Stomach (tissue), 9 donors: ENCODE measurements around the gene LMNTD2. TPM values are rescaled to one million over a fixed set of nuclear protein-coding genes. Genes with fewer than 3 reads are reported as not detected.

Source experiments
- DNase-seq, 2 donors: peaks; one replicate each; pipeline versions ENCODE4 v3.0.0 to v3.0.0-alpha.2; 2013 to 2019
- H3K27ac ChIP-seq, 5 donors: fragments of 200-600 bp in 4 of 5; sonication (generic) in 4 of 5; one replicate each; pipeline ENCODE4 v1.5.1; 2013 to 2019; ENCODE audit warnings: mild to moderate bottlenecking in 1 of 5, moderate library complexity in 1 of 5
- H3K27me3 ChIP-seq, 3 donors: fragments of 200-600 bp; sonication (generic); one replicate each; pipeline ENCODE4 v1.5.1; 2017 to 2019; ENCODE audit warnings: mixed run types in 1 of 3
- H3K36me3 ChIP-seq, 4 donors: fragments of 200-600 bp; sonication (generic); 1 replicate in 3 of 4; 2 replicates in 1 of 4; pipeline ENCODE4 v1.5.1; 2016 to 2019
- H3K4me1 ChIP-seq, 4 donors: fragments of 200-600 bp; sonication (generic); one replicate each; pipeline ENCODE4 v1.5.1; 2016 to 2019
- H3K4me3 ChIP-seq, 4 donors: fragments of 200-600 bp; sonication (generic) in 3 of 4; one replicate each; pipeline ENCODE4 v1.5.1; 2016 to 2019; ENCODE audit warnings: mild to moderate bottlenecking in 1 of 4
- H3K9me3 ChIP-seq, 4 donors: fragments of 200-600 bp; sonication (generic); one replicate each; pipeline ENCODE4 v1.5.1; 2016 to 2019
- CTCF ChIP-seq, 7 experiments: fragments of 450-650 bp in 4 of 7; fragments of 200-600 bp in 3 of 7; sonication (generic) in 3 of 7; IDR thresholded peaks; one replicate each; pipeline ENCODE4 v1.5.1; 2016 to 2019; ENCODE audit warnings: antibody characterized with exemption in 7 of 7, control low read depth in 2 of 7, mild to moderate bottlenecking in 1 of 7
- EP300 ChIP-seq: sonication (generic); formaldehyde crosslinking; IDR thresholded peaks from one replicate; pipeline ENCODE4 v1.6.1; 2017; ENCODE audit warnings: antibody characterized with exemption
- POLR2A ChIP-seq, 4 donors: fragments of 450-650 bp; IDR thresholded peaks; one replicate each; pipeline ENCODE4 v1.6.1; 2016; ENCODE audit warnings: antibody characterized with exemption in 4 of 4, control low read depth in 2 of 4, mild to moderate bottlenecking in 1 of 4, moderate library complexity in 1 of 4
- POLR2AphosphoS5 ChIP-seq, 3 donors: sonication (generic); formaldehyde crosslinking; IDR thresholded peaks; one replicate each; pipeline ENCODE4 v1.6.1; 2016; ENCODE audit warnings: antibody characterized with exemption in 3 of 3
- WGBS, 5 donors: extraction: QIAGEN DNeasy Blood & Tissue Kit in 3 of 5; methylation state at CpG; one replicate each; pipeline versions ENCODE4 v1.1.5 to v1.1.7; 2013 to 2018; 5-methylcytosine and 5-hydroxymethylcytosine counted together
- intact Hi-C: fragments of 100-400 bp; cut with DNase I; formaldehyde crosslinking; loops from one replicate; pipeline ENCODE4 v1.15.1; 2023; ENCODE audit warnings: low total_unique reads
- polyA plus RNA-seq, 3 donors: library from polyadenylated mRNA; stranded (reverse); fragments of 200-250 nt; gene quantifications; one replicate each; pipeline ENCODE4 v1.2.3, GENCODE V29; 2013
- small RNA-seq, 4 donors: library from RNA; depleted of rRNA; stranded (forward); fragments of <200 nt; gene quantifications; one replicate each; pipeline ENCODE3, GENCODE V24; 2016
- total RNA-seq, 5 donors: library from RNA; depleted of rRNA; stranded (reverse); fragments of >200 nt; gene quantifications; one replicate each; pipeline versions ENCODE4 v1.1.0 to v1.2.3, GENCODE V29; 2014 to 2016
- donor health status: healthy with polysubstance abuse.
- donor health status: Bipolar disorder and iron deficiency.
- donor health status: healthy.

Gene LMNTD2
- total and polyA plus RNA-seq, 8 donors: 0.55 to 92.7 (median 8.2) TPM

DNA sequence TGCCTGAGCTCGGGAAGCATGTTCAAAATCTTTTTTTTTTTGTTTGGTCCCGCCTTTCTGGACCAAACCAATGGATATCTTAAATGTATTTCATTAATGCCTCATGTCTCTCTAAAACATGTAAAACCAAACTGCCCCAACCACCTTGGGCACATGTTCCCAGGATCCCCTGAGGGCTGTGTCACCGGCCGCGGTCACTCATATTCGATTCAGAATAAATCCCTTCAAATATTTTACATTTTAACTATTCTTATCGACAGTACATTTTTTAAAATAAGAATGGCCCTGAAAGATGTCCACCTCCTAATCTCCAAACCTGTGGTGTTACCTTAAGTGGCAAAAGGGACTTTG is 55.6 kb downstream of the LMNTD2 start:
- intact Hi-C loops: no loop called here
- no peaks in the 10 kb centered on the region for H3K9me3 ChIP-seq
- WGBS, 5 donors: 61 to 66% (median 65%) methylated on average over 7 of the region's 7 CpGs
- H3K4me3 ChIP-seq: peak overlapping the region; percentile 48 to 88 (median 58)
- no peaks in the 10 kb centered on the region for H3K27me3 ChIP-seq
- H3K27ac ChIP-seq: peak overlapping the region in 4 of 5 donors; percentile 70 to 100 (median 98)
- peaks cover 35 to 62% (median 55%) of the 10 kb centered on the region in 4 donors for H3K4me1 ChIP-seq
- TF ChIP-seq POLR2AphosphoS5 (IDR thresholded peaks at IDR 0.05) (no peak), POLR2A (IDR thresholded peaks at IDR 0.05) (no peak), CTCF (IDR thresholded peaks at IDR 0.05) (no peak), EP300 (no peak)
- DNase-seq: no peak
- H3K36me3 ChIP-seq: peaks cover 19 to 34% (median 34%) of the 10 kb centered on the region in 4 donors

Small RNA genes within 50 kb of the gene (small RNA-seq; reads per million reads assigned to genes)
- gene MIR210: 4.2 to 32.6 (median 14.0) reads per million in 4 donors

Other genes with a start within 250 kb of the LMNTD2 start
- 10 to 100 TPM in 4 of 5 donors, 1 to 10 TPM in 1; 7.0 to 59.8 (median 17.3) TPM for gene IFITM1, start 246.7 kb downstream of the LMNTD2 start, total RNA-seq
- 100 to 1,000 TPM in 2 of 3 donors, 10 to 100 TPM in 1; 79.9 to 224 (median 119) TPM for gene IFITM1, start 246.7 kb downstream of the LMNTD2 start, polyA plus RNA-seq
- gene IFITM3, start 239.9 kb downstream of the LMNTD2 start, total RNA-seq: 100 to 1,000 TPM in 3 of 5 donors, 10 to 100 TPM in 2; 11.9 to 271 (median 127) TPM
- gene IFITM3, start 239.9 kb downstream of the LMNTD2 start, polyA plus RNA-seq: 1,000 to 10,000 TPM in 1 of 3 donors, 100 to 1,000 TPM in 2; 538 to 1,128 (median 677) TPM
- gene B4GALNT4, start 191.2 kb downstream of the LMNTD2 start, total RNA-seq: 1 to 10 TPM in 2 of 5 donors, under 1 TPM in 1, not detected in 2; 0.45 to 7.5 (median 4.2) TPM
- gene B4GALNT4, start 191.2 kb downstream of the LMNTD2 start, polyA plus RNA-seq: 1 to 10 TPM; 2.4 to 8.8 (median 4.4) TPM
- gene PKP3, start 166.5 kb downstream of the LMNTD2 start, total RNA-seq: 100 to 1,000 TPM in 3 of 5 donors, 10 to 100 TPM in 2; 26.3 to 356 (median 141) TPM
- gene PKP3, start 166.5 kb downstream of the LMNTD2 start, polyA plus RNA-seq: 10 to 100 TPM; 31.1 to 94.5 (median 41.7) TPM
- gene SIGIRR, start 145.7 kb downstream of the LMNTD2 start, total RNA-seq: 100 to 1,000 TPM in 3 of 5 donors, 10 to 100 TPM in 2; 11.4 to 325 (median 110) TPM
- 100 to 1,000 TPM; 110 to 227 (median 164) TPM for gene SIGIRR, start 145.7 kb downstream of the LMNTD2 start, polyA plus RNA-seq
- 100 to 1,000 TPM in 1 of 5 donors, 10 to 100 TPM in 3, 1 to 10 TPM in 1; 5.7 to 208 (median 40.2) TPM for gene ANO9, start 118.7 kb downstream of the LMNTD2 start, total RNA-seq
- gene ANO9, start 118.7 kb downstream of the LMNTD2 start, polyA plus RNA-seq: 10 to 100 TPM in 2 of 3 donors, 1 to 10 TPM in 1; 9.8 to 37.6 (median 12.8) TPM
- gene PTDSS2, start 110.5 kb downstream of the LMNTD2 start, total RNA-seq: 100 to 1,000 TPM in 2 of 5 donors, 10 to 100 TPM in 3; 16.5 to 264 (median 59.0) TPM
- 10 to 100 TPM; 11.6 to 24.3 (median 22.3) TPM for gene PTDSS2, start 110.5 kb downstream of the LMNTD2 start, polyA plus RNA-seq
- gene RNH1, start 53.5 kb downstream of the LMNTD2 start, total RNA-seq: 100 to 1,000 TPM in 4 of 5 donors, 10 to 100 TPM in 1; 61.3 to 260 (median 137) TPM
- 100 to 1,000 TPM in 2 of 3 donors, 10 to 100 TPM in 1; 95.3 to 149 (median 106) TPM for gene RNH1, start 53.5 kb downstream of the LMNTD2 start, polyA plus RNA-seq
- 10 to 100 TPM; 14.2 to 87.5 (median 21.6) TPM for gene HRAS, start 25.2 kb downstream of the LMNTD2 start, total RNA-seq
- 100 to 1,000 TPM; 108 to 181 (median 131) TPM for gene HRAS, start 25.2 kb downstream of the LMNTD2 start, polyA plus RNA-seq
- gene LRRC56, start 23.2 kb downstream of the LMNTD2 start, total RNA-seq: 1 to 10 TPM in 3 of 5 donors, under 1 TPM in 1, not detected in 1; 0.18 to 8.1 (median 3.3) TPM
- 1 to 10 TPM; 2.1 to 2.9 (median 2.9) TPM for gene LRRC56, start 23.2 kb downstream of the LMNTD2 start, polyA plus RNA-seq
- 100 to 1,000 TPM in 2 of 5 donors, 10 to 100 TPM in 3; 16.7 to 330 (median 86.6) TPM for gene RASSF7, start 232 bp upstream of the LMNTD2 start, total RNA-seq
- gene RASSF7, start 232 bp upstream of the LMNTD2 start, polyA plus RNA-seq: 100 to 1,000 TPM in 2 of 3 donors, 10 to 100 TPM in 1; 73.0 to 121 (median 103) TPM
- 10 to 100 TPM; 17.5 to 60.8 (median 29.9) TPM for gene PHRF1, start 15.7 kb upstream of the LMNTD2 start, total RNA-seq
- 10 to 100 TPM in 1 of 3 donors, 1 to 10 TPM in 2; 7.9 to 14.8 (median 9.4) TPM for gene PHRF1, start 15.7 kb upstream of the LMNTD2 start, polyA plus RNA-seq
- 10 to 100 TPM in 4 of 5 donors, 1 to 10 TPM in 1; 5.7 to 49.1 (median 22.5) TPM for gene IRF7, start 55.2 kb upstream of the LMNTD2 start, total RNA-seq
- gene IRF7, start 55.2 kb upstream of the LMNTD2 start, polyA plus RNA-seq: 10 to 100 TPM; 33.0 to 43.8 (median 40.8) TPM
- gene CDHR5, start 64.2 kb upstream of the LMNTD2 start, total RNA-seq: 10 to 100 TPM in 1 of 5 donors, 1 to 10 TPM in 4; 2.7 to 92.1 (median 5.5) TPM
- gene CDHR5, start 64.2 kb upstream of the LMNTD2 start, polyA plus RNA-seq: 1 to 10 TPM in 1 of 3 donors, under 1 TPM in 2; 0.38 to 2.2 (median 0.92) TPM
- gene SCT, start 66.4 kb upstream of the LMNTD2 start, total RNA-seq: 1 to 10 TPM in 1 of 5 donors, not detected in 4; 3.1 TPM
- gene SCT, start 66.4 kb upstream of the LMNTD2 start, polyA plus RNA-seq: under 1 TPM in 1 of 3 donors, not detected in 2; 0.95 TPM
- gene DRD4, start 76.5 kb upstream of the LMNTD2 start, total RNA-seq: not detected
- 1 to 10 TPM in 1 of 3 donors, under 1 TPM in 2; 0.19 to 1.7 (median 0.50) TPM for gene DRD4, start 76.5 kb upstream of the LMNTD2 start, polyA plus RNA-seq
- gene DEAF1, start 134.5 kb upstream of the LMNTD2 start, total RNA-seq: 100 to 1,000 TPM in 1 of 5 donors, 10 to 100 TPM in 4; 12.3 to 111 (median 29.4) TPM
- 10 to 100 TPM; 41.4 to 51.8 (median 45.1) TPM for gene DEAF1, start 134.5 kb upstream of the LMNTD2 start, polyA plus RNA-seq
- gene TMEM80, start 135.1 kb upstream of the LMNTD2 start, total RNA-seq: 10 to 100 TPM in 4 of 5 donors, 1 to 10 TPM in 1; 4.9 to 46.5 (median 21.5) TPM
- 10 to 100 TPM in 2 of 3 donors, 1 to 10 TPM in 1; 9.0 to 30.8 (median 18.1) TPM for gene TMEM80, start 135.1 kb upstream of the LMNTD2 start, polyA plus RNA-seq
- gene EPS8L2, start 145.5 kb upstream of the LMNTD2 start, total RNA-seq: 100 to 1,000 TPM in 4 of 5 donors, 10 to 100 TPM in 1; 45.0 to 617 (median 306) TPM
- gene EPS8L2, start 145.5 kb upstream of the LMNTD2 start, polyA plus RNA-seq: 100 to 1,000 TPM in 1 of 3 donors, 10 to 100 TPM in 2; 91.5 to 190 (median 96.2) TPM
- gene TALDO1, start 186.7 kb upstream of the LMNTD2 start, total RNA-seq: 100 to 1,000 TPM in 4 of 5 donors, 10 to 100 TPM in 1; 85.9 to 258 (median 175) TPM
- gene TALDO1, start 186.7 kb upstream of the LMNTD2 start, polyA plus RNA-seq: 100 to 1,000 TPM; 139 to 214 (median 208) TPM
- gene GATD1, start 216.7 kb upstream of the LMNTD2 start, total RNA-seq: 10 to 100 TPM in 4 of 5 donors, 1 to 10 TPM in 1; 9.9 to 68.1 (median 13.4) TPM
- gene GATD1, start 216.7 kb upstream of the LMNTD2 start, polyA plus RNA-seq: 10 to 100 TPM; 21.0 to 63.2 (median 24.7) TPM
- not detected for gene CEND1, start 229.4 kb upstream of the LMNTD2 start, total RNA-seq
- gene CEND1, start 229.4 kb upstream of the LMNTD2 start, polyA plus RNA-seq: under 1 TPM in 1 of 3 donors, not detected in 2; 0.23 TPM
- 1 to 10 TPM in 4 of 5 donors, not detected in 1; 5.5 to 9.8 (median 7.4) TPM for gene SLC25A22, start 237.5 kb upstream of the LMNTD2 start, total RNA-seq
- gene SLC25A22, start 237.5 kb upstream of the LMNTD2 start, polyA plus RNA-seq: 10 to 100 TPM; 10.1 to 11.9 (median 11.8) TPM
- gene PIDD1, start 244.5 kb upstream of the LMNTD2 start, total RNA-seq: 100 to 1,000 TPM in 1 of 5 donors, 10 to 100 TPM in 3, 1 to 10 TPM in 1; 5.9 to 503 (median 57.1) TPM
- gene PIDD1, start 244.5 kb upstream of the LMNTD2 start, polyA plus RNA-seq: 10 to 100 TPM; 20.5 to 25.6 (median 25.5) TPM
- 1,000 to 10,000 TPM in 1 of 5 donors, 100 to 1,000 TPM in 4; 360 to 5,956 (median 454) TPM for gene RPLP2, start 249.2 kb upstream of the LMNTD2 start, total RNA-seq
- 1,000 to 10,000 TPM; 1,397 to 2,170 (median 1,669) TPM for gene RPLP2, start 249.2 kb upstream of the LMNTD2 start, polyA plus RNA-seq